Smooth muscle cell (in vitro differentiated cells): ENCODE data around the gene MESP2. TPM values are rescaled to one million over a fixed set of nuclear protein-coding genes. Genes with fewer than 3 reads are reported as not detected.

Source experiments
- DNase-seq: peaks from one replicate; lab custom pipeline; 2025; ENCODE audit not compliant: unreplicated experiment; lab: John Stamatoyannopoulos, UW
- H2AFZ ChIP-seq: fragments of 200-600 bp; sonication (generic); 2 replicates; pipeline ENCODE4 v1.6.0; 2016; ENCODE audit warnings: antibody characterized with exemption, low read depth, mild to moderate bottlenecking
- H3F3A ChIP-seq: fragments of 200-600 bp; sonication (generic); 2 replicates; pipeline ENCODE4 v1.6.0; 2017; ENCODE audit warnings: antibody characterized with exemption, low read depth
- H3K27ac ChIP-seq: fragments of 200-600 bp; sonication (generic); 2 replicates; pipeline ENCODE4 v1.5.1; 2016; ENCODE audit warnings: low read depth, mild to moderate bottlenecking
- H3K27me3 ChIP-seq: fragments of 200-600 bp; sonication (generic); 2 replicates; pipeline ENCODE4 v1.6.1; 2016; ENCODE audit warnings: low read depth, mild to moderate bottlenecking
- H3K36me3 ChIP-seq: fragments of 200-600 bp; sonication (generic); 2 replicates; pipeline ENCODE4 v1.5.1; 2016; ENCODE audit warnings: low read depth
- H3K4me1 ChIP-seq: fragments of 200-600 bp; sonication (generic); 2 replicates; pipeline ENCODE4 v1.5.1; 2016; ENCODE audit warnings: low read depth
- H3K4me2 ChIP-seq: fragments of 200-600 bp; sonication (generic); 2 replicates; pipeline ENCODE4 v1.6.0; 2016; ENCODE audit warnings: mild to moderate bottlenecking
- H3K4me3 ChIP-seq: fragments of 200-600 bp; sonication (generic); 2 replicates; pipeline ENCODE4 v1.5.1; 2016; ENCODE audit warnings: mild to moderate bottlenecking
- H3K79me2 ChIP-seq: fragments of 200-600 bp; sonication (generic); 2 replicates; pipeline ENCODE4 v1.6.0; 2016; ENCODE audit warnings: low read depth, mild to moderate bottlenecking
- H3K9ac ChIP-seq: fragments of 200-600 bp; sonication (generic); 2 replicates; pipeline ENCODE4 v1.6.0; 2016; ENCODE audit warnings: low read depth
- H3K9me3 ChIP-seq: fragments of 200-600 bp; sonication (generic); replicated peaks from 2 replicates; pipeline ENCODE4 v1.5.1; 2016; ENCODE audit warnings: low read depth
- H4K20me1 ChIP-seq: fragments of 200-600 bp; sonication (generic); 2 replicates; pipeline ENCODE4 v1.6.0; 2016; ENCODE audit warnings: low read depth
- WGBS: methylation state at CpG from one replicate; pipeline ENCODE4 v1.1.7; 2016; ENCODE audit warnings: low lambda C conversion rate; 5-methylcytosine and 5-hydroxymethylcytosine counted together
- polyA plus RNA-seq: library from polyadenylated mRNA; unstranded; fragments of >200 nt; fragmentation: Nextera tagmentation; extraction: Ambion mirVana; gene quantifications from 2 replicates; pipeline ENCODE4 v1.2.1, GENCODE V29; 2016
- total RNA-seq: library from RNA; depleted of rRNA; stranded (reverse); fragments of >200 nt; gene quantifications from 2 replicates; pipeline ENCODE4 v1.2.3, GENCODE V29; 2014
- TF ChIP-seq, protein P1 (sequence below): fragments of 200-600 bp; sonication (generic); IDR thresholded peaks from 2 replicates; pipeline ENCODE4 v1.5.1; 2017; ENCODE audit warnings: borderline replicate concordance, mild to moderate bottlenecking, antibody characterized with exemption; ENCODE audit not compliant: insufficient read depth, poor library complexity, severe bottlenecking

MESP2 gene
- total and polyA plus RNA-seq, 2 experiments from 2014 or later, result 0.09 TPM; not detected in 1

DNA sequence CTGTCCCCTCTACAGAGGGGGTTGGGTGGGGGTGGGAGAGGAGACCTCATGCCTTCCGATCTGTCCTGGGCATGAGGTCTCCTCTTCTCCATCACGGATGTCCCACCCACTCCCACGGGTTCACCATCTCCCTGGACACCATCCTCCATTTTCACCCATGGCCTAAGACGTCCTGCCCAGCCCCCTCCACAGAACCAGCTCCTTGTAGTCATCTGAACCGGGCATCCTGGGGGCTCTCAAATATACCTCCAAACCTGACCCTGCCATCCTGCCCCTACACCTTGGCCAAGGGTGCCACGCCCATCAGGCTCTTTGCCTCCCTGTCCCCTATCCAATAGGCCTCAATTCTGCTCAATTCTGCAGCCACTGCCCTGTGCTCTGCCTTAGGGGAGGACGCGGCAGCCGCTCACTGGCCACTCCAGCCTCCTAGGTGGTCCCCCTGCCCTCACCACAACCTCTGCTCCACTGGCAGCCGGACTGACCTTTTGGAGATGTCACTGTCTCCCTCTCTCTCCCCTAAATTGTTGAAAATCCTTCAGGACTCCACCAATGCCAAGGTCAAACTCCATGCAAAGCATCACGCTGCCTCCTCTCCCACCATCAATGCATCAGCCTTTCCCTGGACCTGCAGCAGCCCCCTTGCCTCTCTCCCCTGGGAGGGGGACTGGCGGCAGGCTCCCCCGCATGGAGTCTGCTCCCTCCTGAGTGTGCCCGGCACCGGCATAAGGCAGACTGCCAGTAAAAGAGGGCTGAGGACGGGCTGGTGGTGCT lies 47.9 kb downstream of the MESP2 start:
- H3K27ac ChIP-seq, result no peak overlapping the region
- no peaks in the 10 kb centered on the region for H4K20me1 ChIP-seq
- peaks cover 11% of the 10 kb centered on the region for H3F3A ChIP-seq
- no peaks in the 10 kb centered on the region for H3K79me2 ChIP-seq
- H3K4me1 ChIP-seq, result peaks cover 9% of the 10 kb centered on the region
- TF ChIP-seq, protein P1, sequence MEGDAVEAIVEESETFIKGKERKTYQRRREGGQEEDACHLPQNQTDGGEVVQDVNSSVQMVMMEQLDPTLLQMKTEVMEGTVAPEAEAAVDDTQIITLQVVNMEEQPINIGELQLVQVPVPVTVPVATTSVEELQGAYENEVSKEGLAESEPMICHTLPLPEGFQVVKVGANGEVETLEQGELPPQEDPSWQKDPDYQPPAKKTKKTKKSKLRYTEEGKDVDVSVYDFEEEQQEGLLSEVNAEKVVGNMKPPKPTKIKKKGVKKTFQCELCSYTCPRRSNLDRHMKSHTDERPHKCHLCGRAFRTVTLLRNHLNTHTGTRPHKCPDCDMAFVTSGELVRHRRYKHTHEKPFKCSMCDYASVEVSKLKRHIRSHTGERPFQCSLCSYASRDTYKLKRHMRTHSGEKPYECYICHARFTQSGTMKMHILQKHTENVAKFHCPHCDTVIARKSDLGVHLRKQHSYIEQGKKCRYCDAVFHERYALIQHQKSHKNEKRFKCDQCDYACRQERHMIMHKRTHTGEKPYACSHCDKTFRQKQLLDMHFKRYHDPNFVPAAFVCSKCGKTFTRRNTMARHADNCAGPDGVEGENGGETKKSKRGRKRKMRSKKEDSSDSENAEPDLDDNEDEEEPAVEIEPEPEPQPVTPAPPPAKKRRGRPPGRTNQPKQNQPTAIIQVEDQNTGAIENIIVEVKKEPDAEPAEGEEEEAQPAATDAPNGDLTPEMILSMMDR, result no peak
- no peaks in the 10 kb centered on the region for H3K27me3 ChIP-seq
- H3K36me3 ChIP-seq, result no peaks in the 10 kb centered on the region
- H3K9ac ChIP-seq, result no peak overlapping the region
- DNase-seq, result no peak
- no peak overlapping the region for H2AFZ ChIP-seq
- H3K4me3 ChIP-seq, result no peak overlapping the region
- WGBS, result 96% methylated on average over 16 of the region's 16 CpGs
- H3K9me3 ChIP-seq, result no peaks in the 10 kb centered on the region
- no peak overlapping the region for H3K4me2 ChIP-seq

DNA sequence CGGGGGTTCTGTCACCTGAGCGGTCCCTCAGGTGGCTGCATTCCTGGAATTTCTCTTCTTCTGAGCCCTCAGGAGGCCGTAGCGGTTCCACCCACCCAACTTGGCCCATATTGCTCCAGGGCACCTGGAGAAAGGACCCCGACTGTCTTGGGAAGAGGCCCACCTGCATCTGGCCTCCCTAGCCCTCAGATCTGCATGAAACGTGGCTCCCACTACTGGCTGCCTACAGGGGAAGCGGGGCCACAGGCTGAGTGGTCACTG lies 48.4 kb downstream of the MESP2 start:
- H4K20me1 ChIP-seq, result no peaks in the 10 kb centered on the region
- H3K4me3 ChIP-seq, result no peak overlapping the region
- H3K27ac ChIP-seq, result no peak overlapping the region
- H3K79me2 ChIP-seq, result no peaks in the 10 kb centered on the region
- TF ChIP-seq, protein P1, result no peak
- H3K4me2 ChIP-seq, result no peak overlapping the region
- 80% methylated on average over 7 of the region's 7 CpGs for WGBS
- no peak overlapping the region for H2AFZ ChIP-seq
- H3K27me3 ChIP-seq, result no peaks in the 10 kb centered on the region
- no peaks in the 10 kb centered on the region for H3K9me3 ChIP-seq
- no peaks in the 10 kb centered on the region for H3K36me3 ChIP-seq
- no peak for DNase-seq
- H3F3A ChIP-seq, result peaks cover 11% of the 10 kb centered on the region
- no peak overlapping the region for H3K9ac ChIP-seq
- peaks cover 9% of the 10 kb centered on the region for H3K4me1 ChIP-seq

DNA sequence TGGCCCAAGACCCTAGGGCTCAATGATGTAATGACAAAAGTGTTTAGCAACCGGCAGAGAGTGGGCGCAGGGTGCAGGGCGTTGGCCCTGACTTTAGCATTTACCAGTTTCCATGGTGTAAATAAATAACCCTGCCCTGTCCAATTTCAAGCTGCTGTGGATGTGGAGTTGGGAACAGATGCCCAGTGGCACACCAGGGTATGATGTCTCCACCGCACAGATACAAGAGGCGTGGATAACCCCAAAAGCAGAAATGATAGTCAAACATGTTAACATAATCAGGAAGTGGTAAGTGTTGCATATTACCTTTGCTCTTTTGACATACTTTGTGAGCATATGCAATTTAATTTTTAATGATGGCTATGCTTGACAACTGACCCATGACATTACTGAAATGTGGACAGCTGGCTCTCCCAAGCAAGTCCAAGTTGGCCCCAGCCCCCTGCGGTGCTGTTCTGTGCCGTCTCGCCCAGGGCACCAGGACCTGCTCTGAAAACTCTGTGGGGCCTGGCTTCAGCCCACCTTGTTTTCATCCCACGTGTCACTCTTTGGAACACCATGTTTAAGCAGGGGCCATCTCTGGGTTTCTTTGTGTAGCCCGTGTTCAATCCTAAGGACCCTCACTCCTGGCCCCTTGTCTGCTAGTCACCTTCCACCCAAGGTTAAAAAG lies 49.3 kb downstream of the MESP2 start:
- TF ChIP-seq, protein P1, result no peak
- H4K20me1 ChIP-seq, result no peaks in the 10 kb centered on the region
- peaks cover 9% of the 10 kb centered on the region for H3K4me1 ChIP-seq
- H3K36me3 ChIP-seq, result no peaks in the 10 kb centered on the region
- no peak overlapping the region for H2AFZ ChIP-seq
- no peaks in the 10 kb centered on the region for H3K9me3 ChIP-seq
- DNase-seq, result no peak
- no peak overlapping the region for H3K4me2 ChIP-seq
- WGBS, result 91% methylated on average over 10 of the region's 10 CpGs
- no peak overlapping the region for H3K4me3 ChIP-seq
- H3K9ac ChIP-seq, result no peak overlapping the region
- H3F3A ChIP-seq, result peaks cover 11% of the 10 kb centered on the region
- H3K27me3 ChIP-seq, result no peaks in the 10 kb centered on the region
- H3K27ac ChIP-seq, result no peak overlapping the region
- H3K79me2 ChIP-seq, result no peaks in the 10 kb centered on the region
